ENCODE data around the gene RFX2. TPM values are rescaled to one million over a fixed set of nuclear protein-coding genes. Genes with fewer than 3 reads are reported as not detected.

The RFX2 gene
- total RNA-seq, 1 experiment from 2014 or later: 14.8 TPM

DNA sequence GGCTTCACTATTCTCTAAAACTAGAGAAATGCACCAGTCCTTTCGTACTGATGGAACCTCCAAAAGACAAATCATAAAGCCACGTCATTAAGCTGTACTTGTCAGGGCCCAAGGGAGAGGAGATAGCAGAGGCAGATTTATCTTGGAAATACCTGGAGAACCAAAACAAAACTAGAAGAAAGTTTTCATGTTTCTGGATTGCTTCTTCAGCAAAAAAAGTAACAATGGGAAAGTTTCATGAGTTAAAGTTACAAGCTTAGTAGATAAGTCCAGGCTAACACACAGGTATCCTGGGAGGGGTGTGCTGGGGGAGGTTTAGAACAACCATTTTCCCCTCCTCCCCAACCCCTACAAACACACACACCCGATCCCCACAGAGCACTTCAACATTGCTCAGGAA is 154.0 kb downstream of the RFX2 start:
- DNase-seq (ENCODE audit: low spot score): no peak

- no peak for DNase-seq (ENCODE audit: low spot score)
These were observed 154.7 kb downstream of the RFX2 start for GRCh38 chr19:5955636-5955935.

- no peak for DNase-seq (ENCODE audit: low spot score)
These were observed 156.0 kb downstream of the RFX2 start for GRCh38 chr19:5954293-5954692.

DNA sequence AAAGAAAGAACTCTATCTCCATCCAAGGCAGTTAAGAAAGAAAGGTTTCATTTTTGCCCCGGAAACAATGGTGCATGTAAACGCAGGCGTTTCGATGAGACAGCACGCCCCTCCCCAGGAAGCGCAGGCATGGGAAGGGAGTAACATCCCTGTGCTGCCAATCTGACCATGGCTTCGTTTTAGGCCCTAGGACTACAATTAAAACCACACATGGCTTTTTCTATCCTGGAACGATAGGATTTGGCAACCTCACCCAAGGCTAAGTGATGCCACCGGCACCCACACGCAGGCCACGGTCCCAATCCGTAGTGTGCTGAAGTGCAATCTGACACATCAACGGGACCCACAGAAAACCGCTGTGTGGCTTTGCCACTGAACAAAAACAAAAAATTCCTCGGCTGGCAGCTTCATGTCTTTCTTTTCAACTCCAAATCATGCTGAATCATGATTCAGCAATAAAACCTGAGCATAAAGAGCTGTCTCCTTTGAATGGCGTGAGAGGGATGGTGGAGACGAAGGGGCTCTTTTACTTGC is 156.6 kb downstream of the RFX2 start:
- no peak for DNase-seq (ENCODE audit: low spot score)

- DNase-seq (ENCODE audit: low spot score): no peak
These were observed 157.2 kb downstream of the RFX2 start for GRCh38 chr19:5953030-5953589.

GRCh38 chr19:5952193-5953029 is 157.9 kb downstream of the RFX2 start:
- DNase-seq (ENCODE audit: low spot score): no peak

- DNase-seq (ENCODE audit: low spot score): no peak
These were observed 158.9 kb downstream of the RFX2 start for GRCh38 chr19:5951338-5951861.

DNA sequence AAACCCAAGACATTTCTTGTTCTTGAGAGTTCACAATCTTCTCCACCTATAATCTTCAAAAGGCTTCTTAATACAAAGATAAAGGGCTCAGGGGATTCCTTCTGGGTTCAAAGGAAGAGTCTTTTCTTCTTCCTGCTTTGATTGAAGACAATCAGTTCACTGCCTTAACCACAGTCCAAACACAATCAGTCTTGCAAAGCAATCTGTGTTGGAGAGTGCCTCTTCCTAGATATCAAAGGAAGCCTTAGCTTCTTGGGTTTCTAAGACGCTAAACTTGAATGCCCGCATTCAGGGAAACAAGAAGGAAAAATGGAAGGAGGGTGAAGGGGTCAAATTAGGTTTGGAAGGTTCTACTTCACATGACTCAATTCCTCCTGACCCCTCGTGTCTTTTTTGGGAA is 159.6 kb downstream of the RFX2 start:
- no peak for DNase-seq (ENCODE audit: low spot score)

DNA sequence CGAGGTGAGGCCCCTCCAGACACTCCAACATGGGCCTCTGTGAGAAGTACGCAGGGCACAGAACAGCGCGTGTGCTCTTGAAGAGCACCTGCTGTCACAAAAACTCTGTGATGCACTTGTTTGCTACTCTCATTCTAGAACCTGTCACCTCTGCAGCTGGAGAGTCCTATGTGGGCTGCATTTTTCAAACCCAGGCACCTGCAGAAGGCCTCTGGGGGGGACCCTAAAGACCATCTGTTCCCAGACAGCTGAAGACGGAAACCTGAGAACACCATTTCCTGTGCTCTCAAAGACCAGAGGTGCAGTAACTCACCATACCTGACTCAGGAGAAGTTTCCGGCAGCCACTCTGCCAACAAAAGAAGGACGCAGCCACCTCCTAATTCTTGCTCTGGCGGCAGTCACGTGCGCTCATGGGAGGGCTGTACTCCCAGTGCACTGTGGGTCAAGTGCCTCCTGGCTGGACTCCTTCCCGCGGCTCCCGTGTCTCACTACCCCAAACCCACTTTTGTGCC is 160.5 kb downstream of the RFX2 start:
- no peak for DNase-seq (ENCODE audit: low spot score)

DNA sequence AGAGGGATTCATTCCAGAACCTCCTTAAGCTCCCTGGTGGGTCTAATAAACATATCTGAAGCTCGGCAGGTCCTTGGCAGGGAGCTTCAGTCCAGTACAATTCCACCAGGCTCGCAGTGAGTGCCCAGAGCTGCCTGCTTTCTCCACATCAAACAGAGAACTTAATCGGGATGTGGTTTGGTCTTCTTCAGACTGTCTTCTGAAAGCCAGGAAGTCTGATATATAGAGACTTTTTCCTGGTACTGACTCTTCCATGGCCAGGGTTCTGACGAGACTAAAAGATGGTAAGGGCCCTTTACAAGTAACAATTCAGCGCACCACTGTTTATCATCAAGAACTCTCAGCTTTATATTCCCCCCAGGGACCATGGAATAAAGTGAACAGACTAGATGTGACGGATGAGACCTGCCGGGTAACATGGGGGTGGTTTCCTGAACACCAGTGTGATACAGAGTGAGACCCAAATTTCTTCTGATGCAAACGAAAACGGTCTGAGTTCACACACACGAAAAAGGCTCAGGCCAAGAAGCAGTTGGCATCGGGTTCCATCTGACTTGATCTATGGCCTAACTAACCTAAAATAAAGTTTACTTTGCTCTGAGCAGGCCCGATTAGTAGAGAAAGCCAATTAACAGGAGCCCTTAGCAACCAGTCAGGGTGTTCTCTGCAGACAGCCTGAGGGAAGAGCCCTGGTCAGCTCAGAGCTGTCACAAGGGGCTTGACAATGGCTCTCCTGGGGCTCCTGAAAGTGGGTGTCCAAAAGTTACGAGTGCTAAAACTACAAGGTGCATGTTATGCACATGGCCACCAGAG is 161.3 kb downstream of the RFX2 start:
- DNase-seq (ENCODE audit: low spot score): no peak

DNA sequence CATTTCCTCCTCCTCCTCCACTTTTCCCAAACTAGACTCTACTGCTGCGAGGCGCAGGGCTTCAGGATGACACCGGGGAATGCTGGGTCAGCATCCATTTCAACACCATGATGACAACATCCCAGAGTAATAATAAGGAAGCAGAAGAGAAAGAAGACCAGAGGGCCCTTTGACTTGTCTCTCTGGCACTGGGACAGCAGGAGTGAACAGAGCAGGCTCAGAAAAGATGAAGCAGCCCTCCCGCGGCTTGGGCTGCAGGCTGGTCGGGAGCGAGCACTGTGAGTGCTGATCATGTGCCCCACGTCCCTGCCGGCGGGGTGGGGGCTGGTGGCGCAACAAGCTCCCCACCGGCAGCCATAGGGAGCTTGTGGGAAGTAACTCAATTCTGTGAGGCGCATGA is 162.9 kb downstream of the RFX2 start:
- DNase-seq (ENCODE audit: low spot score): no peak

- DNase-seq (ENCODE audit: low spot score): no peak
These were observed 166.7 kb downstream of the RFX2 start for GRCh38 chr19:5943623-5944022.

Other genes with a start within 250 kb of the RFX2 start
- gene FUT5, start 240.0 kb downstream of the RFX2 start, total RNA-seq (2014; rRNA removed; shearing (Covaris generic)): not detected in 2 replicates
- gene NDUFA11, start 206.7 kb downstream of the RFX2 start, total RNA-seq (2014; rRNA removed; shearing (Covaris generic)): 208 and 242 TPM in 2 replicates
- gene VMAC, start 205.6 kb downstream of the RFX2 start, total RNA-seq (2014; rRNA removed; shearing (Covaris generic)): 3.0 and 3.2 TPM in 2 replicates
- gene CAPS, start 196.2 kb downstream of the RFX2 start, total RNA-seq (2014; rRNA removed; shearing (Covaris generic)): 12.0 and 15.0 TPM in 2 replicates
- gene RANBP3, start 132.4 kb downstream of the RFX2 start, total RNA-seq (2014; rRNA removed; shearing (Covaris generic)): 88.2 and 89.7 TPM in 2 replicates
- gene ACSBG2, start 25.2 kb upstream of the RFX2 start, total RNA-seq (2014; rRNA removed; shearing (Covaris generic)): 0.05 and 0.07 TPM in 2 replicates
- 14.4 and 16.1 TPM in 2 replicates for gene MLLT1, start 169.5 kb upstream of the RFX2 start, total RNA-seq (2014; rRNA removed; shearing (Covaris generic))
- gene ACER1, start 223.1 kb upstream of the RFX2 start, total RNA-seq (2014; rRNA removed; shearing (Covaris generic)): not detected in 2 replicates